DOHH2 (cell line): ENCODE data around the gene ZNF746.

ENCODE experiments used
- H3F3A ChIP-seq: fragments of 200-600 bp; sonication (generic), shearing (Covaris generic); 2 replicates; pipeline ENCODE4 v1.6.0; 2016; ENCODE audit warnings: antibody characterized with exemption, mild to moderate bottlenecking; ENCODE audit not compliant: control insufficient read depth, insufficient read depth
- H3K27ac ChIP-seq: fragments of 200-600 bp; sonication (generic); 2 replicates; pipeline ENCODE4 v1.5.1; 2014; ENCODE audit warnings: low read depth, mild to moderate bottlenecking, low read length, moderate library complexity
- H3K27me3 ChIP-seq: fragments of 200-600 bp; sonication (generic); 2 replicates; pipeline ENCODE4 v1.6.1; 2014; ENCODE audit warnings: mild to moderate bottlenecking, low read length, mixed read lengths; ENCODE audit not compliant: control insufficient read depth
- H3K36me3 ChIP-seq: fragments of 200-600 bp; sonication (generic); 2 replicates; pipeline ENCODE4 v1.6.1; 2014; ENCODE audit warnings: mild to moderate bottlenecking, low read length, moderate library complexity, mixed read lengths; ENCODE audit not compliant: control insufficient read depth
- H3K4me1 ChIP-seq: fragments of 200-600 bp; sonication (generic); 2 replicates; pipeline ENCODE4 v1.6.1; 2014; ENCODE audit warnings: mild to moderate bottlenecking, low read length, mixed read lengths; ENCODE audit not compliant: control insufficient read depth
- H3K4me2 ChIP-seq: fragments of 200-600 bp; sonication (generic); 2 replicates; pipeline ENCODE4 v1.6.0; 2014; ENCODE audit warnings: mild to moderate bottlenecking, low read length, moderate library complexity
- H3K4me3 ChIP-seq: fragments of 200-600 bp; sonication (generic); 2 replicates; pipeline ENCODE4 v1.5.1; 2014; ENCODE audit warnings: mild to moderate bottlenecking, low read length, mixed read lengths
- H3K79me2 ChIP-seq: fragments of 200-600 bp; sonication (generic); 2 replicates; pipeline ENCODE4 v1.6.1; 2014; ENCODE audit warnings: mild to moderate bottlenecking, low read length, mixed read lengths; ENCODE audit not compliant: control insufficient read depth
- H3K9me2 ChIP-seq: fragments of 200-600 bp; sonication (generic); replicated peaks from 2 replicates; pipeline ENCODE4 v1.6.1; 2014; ENCODE audit warnings: mild to moderate bottlenecking, low read length, mixed read lengths; ENCODE audit not compliant: control insufficient read depth
- H3K9me3 ChIP-seq: fragments of 200-600 bp; sonication (generic); 2 replicates; pipeline ENCODE4 v1.6.1; 2014; ENCODE audit warnings: antibody characterized with exemption, low read length, mixed read lengths; ENCODE audit not compliant: control insufficient read depth, insufficient read depth
- H4K20me1 ChIP-seq: fragments of 200-600 bp; sonication (generic); 2 replicates; pipeline ENCODE4 v1.6.0; 2014; ENCODE audit warnings: low read depth, mild to moderate bottlenecking, antibody characterized with exemption, low read length, moderate library complexity; ENCODE audit not compliant: control insufficient read depth, insufficient read depth
- CTCF ChIP-seq: fragments of 200-600 bp; sonication (generic); IDR thresholded peaks from one replicate; pipeline ENCODE4 v1.5.1; 2014; ENCODE audit warnings: antibody characterized with exemption, mild to moderate bottlenecking, low read depth, low read length; ENCODE audit not compliant: poor library complexity, severe bottlenecking
- EZH2phosphoT487 ChIP-seq: fragments of 200-600 bp; sonication (generic); IDR thresholded peaks from 2 replicates; pipeline ENCODE4 v1.6.1; 2017; ENCODE audit warnings: borderline replicate concordance, mild to moderate bottlenecking, antibody characterized with exemption, low read length, moderate library complexity, mixed read lengths

Gene ZNF746

DNA sequence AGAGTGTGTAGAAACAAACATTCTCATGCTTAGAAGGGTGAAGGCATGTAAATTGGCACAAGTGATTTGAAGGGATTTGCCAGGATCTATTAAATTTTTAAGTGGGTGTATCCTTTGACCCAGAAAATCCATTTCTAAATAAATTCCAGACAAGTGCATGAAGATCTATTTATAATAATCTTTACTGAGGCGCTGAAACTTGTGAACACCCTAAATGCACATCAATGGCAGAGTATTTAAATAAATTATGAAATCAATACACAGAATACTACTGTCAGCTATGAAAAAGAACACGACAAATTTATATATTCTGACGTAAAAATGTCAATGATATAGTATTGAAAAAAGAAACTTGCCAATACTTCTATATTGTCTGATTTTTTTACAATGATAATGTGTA is 54.7 kb downstream of the ZNF746 start:
- Histone ChIP-seq H3F3A (no peaks in the 10 kb centered on the region), H3K9me3 (no peaks in the 10 kb centered on the region), H3K9me2 (no peaks in the 10 kb centered on the region), H3K4me3 (no peak overlapping the region), H3K27me3 (no peaks in the 10 kb centered on the region), H3K4me2 (no peak overlapping the region), H3K36me3 (peaks cover 27% of the 10 kb centered on the region), H3K27ac (no peak overlapping the region), H3K79me2 (no peaks in the 10 kb centered on the region), H4K20me1 (no peaks in the 10 kb centered on the region), H3K4me1 (no peaks in the 10 kb centered on the region)
- TF ChIP-seq CTCF, result no peak
- TF ChIP-seq EZH2phosphoT487, result no peak

GRCh38 chr7:149440222-149440621 is 57.4 kb downstream of the ZNF746 start:
- Histone ChIP-seq H3K79me2 (no peaks in the 10 kb centered on the region), H3K9me3 (no peaks in the 10 kb centered on the region), H4K20me1 (no peaks in the 10 kb centered on the region), H3K9me2 (no peaks in the 10 kb centered on the region), H3K36me3 (peaks cover 22% of the 10 kb centered on the region), H3K4me1 (no peaks in the 10 kb centered on the region), H3K27me3 (no peaks in the 10 kb centered on the region), H3K4me3 (no peak overlapping the region), H3K27ac (no peak overlapping the region), H3K4me2 (no peak overlapping the region), H3F3A (no peaks in the 10 kb centered on the region)
- TF ChIP-seq EZH2phosphoT487 (no peak), CTCF (no peak)

GRCh38 chr7:149436358-149436757 is 61.3 kb downstream of the ZNF746 start:
- Histone ChIP-seq H3K4me2 (no peak overlapping the region), H3K4me3 (no peak overlapping the region), H3K79me2 (no peaks in the 10 kb centered on the region), H3F3A (no peaks in the 10 kb centered on the region), H3K36me3 (peaks cover 35% of the 10 kb centered on the region), H3K27ac (no peak overlapping the region), H3K4me1 (no peaks in the 10 kb centered on the region), H3K27me3 (no peaks in the 10 kb centered on the region), H4K20me1 (no peaks in the 10 kb centered on the region), H3K9me2 (no peaks in the 10 kb centered on the region), H3K9me3 (no peaks in the 10 kb centered on the region)
- TF ChIP-seq CTCF, result no peak
- TF ChIP-seq EZH2phosphoT487, result no peak

DNA sequence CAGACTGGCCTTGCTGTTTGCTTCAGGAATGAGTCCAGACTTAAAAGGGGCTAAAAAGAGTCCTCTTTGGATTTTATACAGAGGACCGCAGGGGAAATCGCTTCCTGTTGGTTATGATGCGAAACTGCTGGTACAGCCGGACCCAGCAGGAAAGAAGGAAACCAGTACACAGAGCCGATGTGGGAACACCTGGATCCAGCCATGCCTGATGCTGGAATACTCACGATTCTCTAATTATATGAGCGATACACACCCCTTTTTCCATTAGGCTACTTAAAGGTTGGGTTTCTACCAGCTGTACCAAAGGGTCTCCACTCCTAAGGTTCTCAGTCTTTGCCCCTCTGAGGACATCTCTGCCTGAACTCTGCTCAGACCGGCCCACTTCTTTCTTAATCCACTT is 64.5 kb downstream of the ZNF746 start:
- Histone ChIP-seq H3K9me3 (no peaks in the 10 kb centered on the region), H3K27me3 (no peaks in the 10 kb centered on the region), H3K79me2 (no peaks in the 10 kb centered on the region), H3K36me3 (peaks cover 34% of the 10 kb centered on the region), H3K9me2 (no peaks in the 10 kb centered on the region), H3F3A (no peaks in the 10 kb centered on the region), H4K20me1 (no peaks in the 10 kb centered on the region), H3K4me1 (no peaks in the 10 kb centered on the region), H3K4me3 (no peak overlapping the region), H3K4me2 (no peak overlapping the region), H3K27ac (no peak overlapping the region)
- TF ChIP-seq EZH2phosphoT487 (no peak), CTCF (no peak)
